Left renal cortex interstitium (tissue), 4 donors: Measurements from ENCODE around the gene FIGLA. TPM values are rescaled to one million over a fixed set of nuclear protein-coding genes. Genes with fewer than 3 reads are reported as not detected.
A peak's percentile ranks its signal among the peaks of the same experiment; 100 is the strongest.
"Not testable (repeated sequence)": the region's sequence is repeated elsewhere in the genome, so short reads cannot be mapped to it uniquely, and the experiment has no call there.

ENCODE experiments used
- DNase-seq, 4 donors: peaks; one replicate each; pipeline ENCODE4 v3.0.0-alpha.2; 2013; ENCODE audit warnings: low read depth in 4 of 4, low spot score in 2 of 4, missing footprints in 1 of 4
- polyA plus RNA-seq, 4 donors: library from polyadenylated mRNA; unstranded; fragments of 120-200 nt; gene quantifications; one replicate each; pipeline ENCODE4 v1.2.1, GENCODE V29; 2013; ENCODE audit not compliant: insufficient read length in 4 of 4

Gene FIGLA
- polyA plus RNA-seq, 4 donors, result not detected

- DNase-seq, result no peak
These were observed 18.8 kb upstream of the FIGLA start for GRCh38 chr2:70808983-70809958.

- no peak for DNase-seq
These were observed 17.3 kb upstream of the FIGLA start for GRCh38 chr2:70807828-70808118.

DNA sequence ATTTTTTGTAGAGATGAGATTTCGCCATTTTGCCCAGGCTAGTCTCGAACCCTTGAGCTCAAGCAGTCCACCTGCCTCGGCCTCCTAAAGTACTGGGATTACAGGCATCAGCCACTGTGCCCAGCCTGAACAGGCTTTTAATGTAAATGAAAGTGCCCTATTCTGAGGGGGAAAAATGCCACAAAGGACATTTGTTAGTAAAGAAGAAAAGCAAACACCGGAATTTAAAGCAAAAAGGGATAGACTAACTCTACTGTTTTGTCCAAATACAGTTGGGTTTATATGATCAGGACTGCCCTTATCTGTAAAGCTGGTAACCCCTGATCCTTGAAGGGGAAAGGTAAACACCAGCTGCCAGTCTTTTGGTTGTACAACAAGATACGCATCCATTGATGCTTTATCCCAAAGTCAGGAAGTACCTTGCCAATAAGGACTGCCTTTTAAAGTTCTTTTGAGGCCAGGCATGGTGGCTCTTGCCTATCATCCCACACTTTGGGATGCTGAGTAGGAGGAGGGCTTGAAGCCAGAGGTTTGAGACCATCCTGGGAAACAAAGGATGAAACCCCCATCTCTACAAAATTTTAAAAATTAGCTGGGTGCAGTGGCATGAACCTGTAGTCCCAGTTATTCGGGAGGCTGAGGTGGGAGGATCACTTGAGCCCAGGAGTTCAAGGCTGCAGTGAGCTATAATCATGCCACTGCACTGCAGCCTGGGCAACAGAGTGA, 16.8 kb upstream of the FIGLA start:
- DNase-seq, result no peak

GRCh38 chr2:70806620-70807019, 16.2 kb upstream of the FIGLA start:
- DNase-seq, result no peak

- DNase-seq, result no peak
These were observed 15.6 kb upstream of the FIGLA start for GRCh38 chr2:70806013-70806412.

GRCh38 chr2:70801607-70802263, 11.3 kb upstream of the FIGLA start:
- no peak for DNase-seq

DNA sequence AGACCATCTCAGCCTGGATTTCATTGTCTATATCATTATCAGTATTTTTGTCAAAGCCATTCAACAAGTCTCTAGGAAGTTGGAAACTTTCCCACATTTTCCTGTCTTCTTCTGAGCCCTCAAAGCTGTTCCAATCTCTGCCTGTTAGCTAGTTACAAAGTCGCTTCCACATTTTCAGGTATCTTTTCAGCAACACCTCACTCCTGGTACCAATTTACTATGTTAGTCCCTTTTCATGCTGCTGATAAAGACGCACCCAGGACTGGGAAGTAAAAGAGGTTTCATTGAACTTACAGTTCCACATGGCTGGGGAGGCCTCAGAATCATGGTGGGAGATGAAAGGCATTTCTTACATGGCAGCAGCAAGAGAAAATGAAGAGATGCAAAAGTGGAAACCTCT, 9.3 kb upstream of the FIGLA start:
- no peak for DNase-seq

DNA sequence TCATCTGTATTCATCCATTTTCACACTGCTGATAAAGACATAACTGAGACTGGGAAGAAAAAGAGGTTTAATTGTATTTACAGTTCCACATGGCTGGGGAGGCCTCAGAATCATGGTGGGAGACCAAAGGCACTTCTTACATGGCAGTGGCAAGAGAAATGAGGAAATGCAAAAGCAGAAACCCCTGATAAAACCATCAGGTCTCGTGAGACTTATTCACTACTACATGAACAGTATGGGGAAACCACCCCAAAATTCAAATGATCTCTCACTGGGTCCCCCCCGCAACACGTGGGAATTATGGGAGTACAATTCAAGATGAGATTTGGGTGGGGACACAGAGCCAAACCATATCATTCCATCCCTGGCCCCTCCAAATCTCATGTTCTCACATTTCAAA, 7.6 kb upstream of the FIGLA start:
- not testable (repeated sequence) for DNase-seq

- DNase-seq, result no peak
These were observed 7.1 kb upstream of the FIGLA start for GRCh38 chr2:70797506-70797905.

DNA sequence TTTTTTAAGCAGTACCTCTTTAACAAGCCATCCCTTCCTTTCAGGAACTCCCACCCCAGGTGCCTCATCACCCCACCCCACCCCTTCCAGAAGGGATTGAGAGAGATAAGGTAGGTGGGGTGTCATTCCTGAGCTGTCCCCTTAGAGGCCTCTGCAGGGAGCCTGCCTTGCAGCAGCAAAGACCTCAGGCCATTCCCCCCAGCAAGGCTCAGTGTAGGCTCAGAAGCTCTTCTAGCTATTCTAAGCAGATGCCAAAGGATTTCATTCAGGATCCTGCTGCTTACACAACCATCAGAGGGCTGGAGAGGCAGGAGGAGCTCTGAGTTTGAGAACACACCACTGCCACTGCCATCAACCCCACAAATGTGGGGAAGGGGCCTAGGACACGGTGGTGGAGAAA, 5.8 kb upstream of the FIGLA start:
- no peak for DNase-seq

DNA sequence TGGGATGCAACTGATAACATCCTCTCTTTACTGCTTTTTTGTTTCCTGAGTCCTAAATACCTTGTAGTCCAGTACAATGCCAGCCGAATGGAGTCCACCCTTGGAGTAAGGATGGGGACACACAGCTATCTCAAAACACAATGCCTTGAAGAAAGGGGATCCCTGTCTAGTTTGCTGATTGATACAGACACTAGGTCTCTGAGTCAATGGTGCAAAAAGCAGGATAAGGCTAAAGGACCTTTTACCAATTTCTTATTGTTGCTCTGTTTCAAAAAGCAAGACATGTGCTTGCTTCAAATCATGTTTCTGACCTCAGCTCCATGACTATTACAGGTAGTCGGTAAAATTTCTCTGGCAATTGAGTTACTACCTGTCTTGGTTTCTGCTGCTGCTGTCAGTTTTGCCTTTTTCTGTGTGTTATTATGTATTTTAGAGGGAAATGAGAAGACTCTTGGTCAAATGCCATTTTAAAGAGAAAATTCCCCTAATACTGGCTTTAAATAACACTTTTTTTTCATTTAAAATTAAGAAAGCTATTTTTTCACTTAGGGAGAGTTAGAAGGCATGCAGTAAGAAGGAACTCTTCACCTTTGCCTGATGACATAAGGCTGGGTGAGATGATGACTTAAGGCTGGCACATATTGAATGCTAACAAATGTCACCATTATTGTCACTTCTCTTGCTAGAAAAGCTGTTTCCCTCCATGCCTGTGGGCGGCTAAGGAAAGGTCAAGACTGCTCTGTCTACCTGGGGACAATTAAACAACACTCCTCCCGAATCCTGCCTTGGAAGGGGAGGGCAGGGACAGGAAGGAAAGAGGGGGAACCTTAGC, 4.9 kb upstream of the FIGLA start:
- DNase-seq, result no peak

- no peak for DNase-seq
These were observed 3.0 kb upstream of the FIGLA start for GRCh38 chr2:70793450-70793849.

GRCh38 chr2:70789304-70790135, 923 bp downstream of the FIGLA start:
- DNase-seq, result peak in 1 of 4 donors; percentile 42

DNA sequence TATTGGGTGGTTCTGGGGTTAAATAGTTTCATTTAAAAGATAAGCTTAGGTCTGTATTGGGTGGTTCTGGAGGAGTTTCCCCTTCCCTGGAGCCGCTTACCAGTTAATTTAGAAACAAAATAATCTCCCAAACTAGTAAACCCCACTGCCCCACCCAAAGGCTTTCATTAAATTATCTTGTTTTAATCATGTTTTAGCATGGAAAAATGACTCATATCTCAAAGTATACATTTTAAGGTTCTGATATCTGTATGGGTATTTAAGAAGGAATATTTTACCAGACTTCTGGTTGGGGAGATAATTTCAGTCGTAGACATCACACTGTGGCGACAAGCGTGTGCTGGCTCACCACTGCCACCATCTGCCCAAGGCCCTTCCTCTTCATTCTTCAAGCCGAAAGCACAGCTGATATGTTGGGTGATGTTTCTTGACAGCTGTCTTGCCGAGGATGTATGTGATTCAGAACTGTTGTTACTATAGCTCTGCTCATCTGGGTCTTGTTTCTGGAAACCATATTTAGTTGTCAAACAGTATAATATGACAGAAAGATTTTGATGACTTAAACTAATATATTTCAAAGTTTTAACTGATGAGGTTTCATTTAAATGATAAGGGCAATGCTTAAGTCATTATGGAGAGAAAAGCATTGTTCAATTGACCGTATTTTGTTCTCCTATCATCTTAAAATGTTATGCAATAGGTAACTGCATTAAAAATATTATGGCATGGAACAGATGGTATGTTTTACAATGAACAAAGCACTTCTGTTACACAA, 5.1 kb downstream of the FIGLA start:
- DNase-seq, result no peak

- no peak for DNase-seq
These were observed 6.1 kb downstream of the FIGLA start for GRCh38 chr2:70784320-70784719.

DNA sequence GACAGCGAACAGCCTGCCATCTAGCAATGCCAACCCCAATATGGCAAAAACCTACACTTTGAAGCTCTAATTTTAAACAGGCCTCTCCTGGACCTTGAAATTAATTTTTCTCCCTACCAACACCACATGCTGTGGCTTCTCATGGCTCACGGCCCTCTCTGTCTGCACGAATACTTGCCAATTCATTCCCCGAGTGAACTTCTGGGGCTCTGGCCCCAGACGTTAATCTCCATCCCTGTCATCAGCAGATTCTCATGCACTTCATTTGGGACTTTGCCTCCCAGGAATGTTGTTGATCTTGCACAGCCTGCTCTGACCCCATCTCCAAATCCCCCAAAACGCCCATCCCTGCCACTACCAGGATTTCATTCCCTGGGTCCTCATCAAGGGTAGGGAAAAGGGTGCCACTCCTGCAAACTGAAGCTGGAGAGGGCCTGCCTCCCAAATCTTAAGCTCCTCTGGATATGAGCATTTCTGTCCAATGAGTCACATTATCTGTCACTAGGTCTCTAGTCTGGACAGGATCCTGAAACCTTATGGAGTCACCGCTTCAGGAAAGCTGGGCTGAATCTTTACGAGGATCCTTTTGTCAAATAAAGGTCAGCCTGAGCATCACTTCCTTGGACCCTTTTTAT, 10.4 kb downstream of the FIGLA start:
- no peak for DNase-seq

DNA sequence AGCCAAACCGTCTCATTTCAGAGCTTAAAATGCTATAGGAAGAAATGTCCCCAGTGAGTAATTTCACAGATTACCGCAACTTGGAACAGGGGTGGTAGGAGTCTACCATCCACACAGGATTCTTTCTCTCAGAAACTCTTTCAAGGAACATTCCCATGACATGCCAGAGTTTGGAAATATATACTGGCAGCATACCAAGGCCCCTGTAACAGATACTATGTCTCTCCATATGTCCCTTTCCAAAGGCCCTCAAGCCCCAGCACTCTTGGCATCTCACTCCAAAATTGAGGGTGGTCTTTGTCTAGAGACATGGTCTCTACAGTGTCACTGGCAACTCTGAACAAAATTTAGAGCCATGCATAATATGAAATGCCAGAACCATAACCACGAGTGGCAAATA, 11.0 kb downstream of the FIGLA start:
- DNase-seq, result no peak

- DNase-seq, result no peak
These were observed 11.8 kb downstream of the FIGLA start for GRCh38 chr2:70778676-70779075.
